HepG2 (cell line): ENCODE data around the gene NUDT1. TPM values are rescaled to one million over a fixed set of nuclear protein-coding genes. Genes with fewer than 3 reads are reported as not detected.

Source experiments
- ASH2L ChIP-seq: fragments of 300-600, 200-600 bp; sonication (generic); IDR thresholded peaks from 2 replicates; pipeline ENCODE4 v1.7.0; 2017; ENCODE audit warnings: low read depth, mild to moderate bottlenecking, moderate library complexity, mixed read lengths, low read length; ENCODE audit not compliant: insufficient read length
- EP300 ChIP-seq, 3 experiments: sonication (generic) in 1 of 3; formaldehyde crosslinking in 1 of 3; IDR thresholded peaks; 2 replicates each; pipeline versions ENCODE4 v1.5.1 to v1.6.1; 2011 to 2020; ENCODE audit warnings: low read depth in 2 of 3, low read length in 2 of 3, borderline replicate concordance in 1 of 3, improper control_type of control experiment in 1 of 3, mild to moderate bottlenecking in 1 of 3, missing genetic modification reagents in 1 of 3, moderate library complexity in 1 of 3
- HES4 ChIP-seq: sonication (generic); formaldehyde crosslinking; IDR thresholded peaks from 2 replicates; pipeline ENCODE4 v1.9.0; 2021; ENCODE audit warnings: mild to moderate bottlenecking, missing genetic modification reagents, borderline replicate concordance
- HINFP ChIP-seq: sonication (generic); formaldehyde crosslinking; IDR thresholded peaks from 2 replicates; pipeline ENCODE4 v1.4.0; 2020; ENCODE audit warnings: low read depth, mild to moderate bottlenecking, missing genetic modification reagents
- HNF4G ChIP-seq, 2 experiments: sonication (generic) in 1 of 2; formaldehyde crosslinking in 1 of 2; IDR thresholded peaks; 2 replicates each; pipeline versions ENCODE4 v1.4.0 to v1.6.1; 2011 to 2020; ENCODE audit warnings: borderline replicate concordance in 2 of 2, low read depth in 2 of 2, mild to moderate bottlenecking in 2 of 2, low read length in 1 of 2, missing genetic modification reagents in 1 of 2, moderate library complexity in 1 of 2
- KAT7 ChIP-seq: IDR thresholded peaks from 2 replicates; pipeline ENCODE4 v1.6.1; 2018; ENCODE audit warnings: borderline replicate concordance, missing compliant biosample characterization
- NCOA2 ChIP-seq: sonication (generic); formaldehyde crosslinking; IDR thresholded peaks from 2 replicates; pipeline ENCODE4 v1.8.0; 2022; ENCODE audit warnings: inconsistent platforms
- ZBTB4 ChIP-seq: sonication (generic); formaldehyde crosslinking; IDR thresholded peaks from 2 replicates; pipeline ENCODE4 v1.4.0; 2020; ENCODE audit warnings: missing genetic modification reagents, mild to moderate bottlenecking, borderline replicate concordance
- ZFP90 ChIP-seq: sonication (generic); formaldehyde crosslinking; IDR thresholded peaks from 2 replicates; pipeline ENCODE4 v1.8.0; 2022; ENCODE audit warnings: missing genetic modification reagents, mild to moderate bottlenecking, inconsistent platforms, borderline replicate concordance
- ZNF101 ChIP-seq: sonication (generic); formaldehyde crosslinking; IDR thresholded peaks from 2 replicates; pipeline ENCODE4 v1.4.0; 2020; ENCODE audit warnings: mild to moderate bottlenecking, low read depth, missing genetic modification reagents, borderline replicate concordance
- ZNF160 ChIP-seq: sonication (generic); formaldehyde crosslinking; IDR thresholded peaks from 2 replicates; pipeline ENCODE4 v1.8.0; 2022; ENCODE audit warnings: mild to moderate bottlenecking, inconsistent platforms, missing genetic modification reagents
- ZNF326 ChIP-seq: sonication (generic); formaldehyde crosslinking; IDR thresholded peaks from 2 replicates; pipeline ENCODE4 v1.4.0; 2020; ENCODE audit warnings: missing genetic modification reagents, borderline replicate concordance
- ZNF749 ChIP-seq: sonication (generic); formaldehyde crosslinking; IDR thresholded peaks from 2 replicates; pipeline ENCODE4 v1.8.0; 2022; ENCODE audit warnings: mild to moderate bottlenecking, missing genetic modification reagents, moderate library complexity, borderline replicate concordance
- ZNF761 ChIP-seq: sonication (generic); formaldehyde crosslinking; conservative IDR thresholded peaks from 2 replicates; pipeline ENCODE4 v1.4.0; 2020; ENCODE audit warnings: mild to moderate bottlenecking, missing genetic modification reagents
- ZNF83 ChIP-seq: sonication (generic); formaldehyde crosslinking; IDR thresholded peaks from 2 replicates; pipeline ENCODE4 v1.4.0; 2020; ENCODE audit warnings: missing genetic modification reagents, mild to moderate bottlenecking, borderline replicate concordance
- polyA plus RNA-seq, 8 experiments: library from polyadenylated mRNA; depleted of rRNA in 3 of 8; stranded (reverse) in 7 of 8; unstranded in 1 of 8; fragments of >200 nt; fragmentation: Illumina TruSeq in 4 of 8; extraction: Trizol in 4 of 8; gene quantifications; 2 replicates each; pipeline versions ENCODE4 v1.2.1 to v1.2.3, GENCODE V29; 2011 to 2016; ENCODE audit warnings: low read depth in 4 of 8, missing spikeins in 1 of 8, mixed read lengths in 1 of 8; ENCODE audit not compliant: insufficient read depth in 1 of 8
- total RNA-seq, 5 experiments: library from RNA; depleted of rRNA; stranded (reverse); fragments of >200 nt; fragmentation: Illumina TruSeq; extraction: Trizol; gene quantifications; 2 replicates each; pipeline ENCODE4 v1.2.3, GENCODE V29; 2016; ENCODE audit warnings: low read depth in 1 of 5
- TF ChIP-seq, protein P1 (sequence below): sonication (generic); formaldehyde crosslinking; IDR thresholded peaks from 2 replicates; pipeline ENCODE4 v1.5.0; 2020; ENCODE audit warnings: mild to moderate bottlenecking, missing genetic modification reagents, moderate library complexity

NUDT1 gene
- total and polyA plus RNA-seq, 2 of the 13 experiments (the other 11 are each of a cell fraction or from before 2014, with no cell fraction given) = 9.1 to 26.8 TPM

DNA sequence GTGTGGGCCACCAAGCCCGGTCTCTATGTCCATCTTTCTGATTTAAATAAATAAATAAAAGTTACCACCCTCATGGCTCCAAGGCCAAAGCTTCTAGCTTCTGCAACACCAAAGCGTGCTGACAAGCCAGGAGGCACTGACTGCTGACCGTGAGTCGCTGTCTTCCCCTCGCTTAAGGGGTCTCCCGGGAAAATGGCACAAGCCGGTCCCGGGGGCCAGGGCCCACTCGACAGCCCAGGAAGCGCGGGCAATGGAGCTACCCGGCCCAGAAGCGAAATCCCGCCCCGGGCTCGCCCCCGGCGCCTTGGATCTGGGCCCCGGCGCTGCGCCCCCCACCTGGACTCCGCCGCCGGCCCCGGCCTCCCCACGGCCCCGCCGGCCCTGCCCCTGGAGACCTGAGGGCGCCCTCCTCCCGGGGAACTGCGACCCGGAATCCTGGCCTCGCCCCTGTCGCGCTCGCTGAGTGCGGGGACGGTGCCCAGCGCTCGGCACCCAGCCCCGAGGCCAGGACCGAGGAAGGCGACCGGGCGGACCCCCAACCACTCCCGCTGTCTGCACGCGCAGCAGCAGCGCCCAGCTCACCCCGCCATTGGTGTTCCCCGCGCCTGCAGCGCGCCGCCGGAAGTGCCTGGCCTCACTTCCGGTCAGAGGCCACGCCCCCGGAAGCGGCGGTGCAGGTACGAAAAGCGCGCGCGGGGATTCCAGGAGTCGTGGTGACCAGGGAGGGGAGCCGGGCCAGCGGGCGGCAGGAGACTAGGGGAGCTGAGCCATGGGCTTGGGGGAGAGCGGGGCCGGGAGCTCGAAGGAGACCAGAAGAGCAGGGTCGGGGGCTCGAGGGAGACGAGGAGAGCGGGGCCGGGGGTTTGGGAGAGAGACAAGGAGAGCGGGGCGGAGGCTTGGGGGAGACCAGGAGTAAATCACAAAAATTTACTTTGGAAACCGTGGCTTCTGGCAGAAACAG is at the start of gene NUDT1, which contains the start of gene MRM2 (continued):
- no peak; the same call in 1 of the 2 replicates for TF ChIP-seq ZBTB4 (CRISPR knock-in tag)
- TF ChIP-seq NCOA2 (CRISPR knock-in tag) = peak; percentile 32; the same call in 1 of the 2 replicates
- no peak for TF ChIP-seq ZNF326 (CRISPR knock-in tag)
- peak; percentile 84; the same call in 1 of the 2 replicates for TF ChIP-seq KAT7 (CRISPR knock-in tag)
- no peak; a peak in 1 of 4 replicates for TF ChIP-seq EP300 (IDR thresholded peaks at IDR 0.05; ENCODE audit: low read depth in 2 of 2, low read length in 2 of 2)
- TF ChIP-seq EP300 (CRISPR knock-in tag; IDR thresholded peaks at IDR 0.05; ENCODE audit: borderline replicate concordance) = no peak
- TF ChIP-seq ZNF160 (CRISPR knock-in tag) = peak; percentile 66
- peak; percentile 52; the same call in 1 of the 2 replicates for TF ChIP-seq ZNF761 (CRISPR knock-in tag)
- TF ChIP-seq, protein P1, sequence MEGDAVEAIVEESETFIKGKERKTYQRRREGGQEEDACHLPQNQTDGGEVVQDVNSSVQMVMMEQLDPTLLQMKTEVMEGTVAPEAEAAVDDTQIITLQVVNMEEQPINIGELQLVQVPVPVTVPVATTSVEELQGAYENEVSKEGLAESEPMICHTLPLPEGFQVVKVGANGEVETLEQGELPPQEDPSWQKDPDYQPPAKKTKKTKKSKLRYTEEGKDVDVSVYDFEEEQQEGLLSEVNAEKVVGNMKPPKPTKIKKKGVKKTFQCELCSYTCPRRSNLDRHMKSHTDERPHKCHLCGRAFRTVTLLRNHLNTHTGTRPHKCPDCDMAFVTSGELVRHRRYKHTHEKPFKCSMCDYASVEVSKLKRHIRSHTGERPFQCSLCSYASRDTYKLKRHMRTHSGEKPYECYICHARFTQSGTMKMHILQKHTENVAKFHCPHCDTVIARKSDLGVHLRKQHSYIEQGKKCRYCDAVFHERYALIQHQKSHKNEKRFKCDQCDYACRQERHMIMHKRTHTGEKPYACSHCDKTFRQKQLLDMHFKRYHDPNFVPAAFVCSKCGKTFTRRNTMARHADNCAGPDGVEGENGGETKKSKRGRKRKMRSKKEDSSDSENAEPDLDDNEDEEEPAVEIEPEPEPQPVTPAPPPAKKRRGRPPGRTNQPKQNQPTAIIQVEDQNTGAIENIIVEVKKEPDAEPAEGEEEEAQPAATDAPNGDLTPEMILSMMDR (CRISPR knock-in tag) = peak; percentile 44
- peak; percentile 63; the same call in 1 of the 2 replicates for TF ChIP-seq HES4 (CRISPR knock-in tag)
- no peak for TF ChIP-seq HNF4G (IDR thresholded peaks at IDR 0.05; ENCODE audit: borderline replicate concordance, low read depth, low read length)
- TF ChIP-seq HNF4G (CRISPR knock-in tag; IDR thresholded peaks at IDR 0.05; ENCODE audit: borderline replicate concordance, low read depth) = peak; percentile 63
- no peak for TF ChIP-seq HINFP
- no peak for TF ChIP-seq ZNF101 (CRISPR knock-in tag)
- peak; percentile 82; the same call in 1 of the 2 replicates for TF ChIP-seq ZNF749
- TF ChIP-seq ASH2L = peak; percentile 80
- peak; percentile 45; the same call in 1 of the 2 replicates for TF ChIP-seq ZNF83 (CRISPR knock-in tag)
- peak; percentile 60; the same call in 1 of the 2 replicates for TF ChIP-seq ZFP90 (CRISPR knock-in tag)
